HEK293 (cell line): ENCODE data around the gene ARL2BP.

Source experiments
- CTCF ChIP-seq: fragments of 450-650 bp; formaldehyde crosslinking; IDR thresholded peaks from 2 replicates; pipeline ENCODE4 v1.5.1; 2016; ENCODE audit warnings: missing biosample characterization, missing genetic modification characterization
- PATZ1 ChIP-seq: fragments of 450-650 bp; formaldehyde crosslinking; IDR thresholded peaks from 2 replicates; pipeline ENCODE4 v1.5.1; 2016; ENCODE audit warnings: missing biosample characterization, missing genetic modification characterization
- PRDM1 ChIP-seq: fragments of 450-650 bp; formaldehyde crosslinking; IDR thresholded peaks from 2 replicates; pipeline ENCODE4; 2016; ENCODE audit warnings: missing biosample characterization, missing genetic modification characterization
- SALL2 ChIP-seq: fragments of 450-650 bp; formaldehyde crosslinking; IDR thresholded peaks from 2 replicates; pipeline ENCODE4 v1.5.0; 2017; ENCODE audit warnings: missing biosample characterization, mild to moderate bottlenecking, missing genetic modification characterization, borderline replicate concordance
- YY2 ChIP-seq: fragments of 450-650 bp; formaldehyde crosslinking; IDR thresholded peaks from 2 replicates; pipeline ENCODE4 v1.5.1; 2016; ENCODE audit warnings: missing biosample characterization, missing genetic modification characterization
- ZBTB10 ChIP-seq: fragments of 450-650 bp; formaldehyde crosslinking; IDR thresholded peaks from 2 replicates; pipeline ENCODE4 v1.5.1; 2016; ENCODE audit warnings: missing biosample characterization, missing genetic modification characterization
- ZBTB26 ChIP-seq: fragments of 450-650 bp; formaldehyde crosslinking; optimal IDR thresholded peaks from 2 replicates; pipeline ENCODE3; 2016; ENCODE audit warnings: missing biosample characterization, mild to moderate bottlenecking, missing genetic modification characterization
- ZNF140 ChIP-seq: fragments of 450-650 bp; formaldehyde crosslinking; IDR thresholded peaks from 2 replicates; pipeline ENCODE4 v1.5.1; 2016; ENCODE audit warnings: missing biosample characterization, missing genetic modification characterization
- ZNF558 ChIP-seq: fragments of 450-650 bp; formaldehyde crosslinking; IDR thresholded peaks from 2 replicates; pipeline ENCODE4 v1.5.1; 2016; ENCODE audit warnings: missing biosample characterization, missing genetic modification characterization
- ZNF768 ChIP-seq: fragments of 450-650 bp; formaldehyde crosslinking; IDR thresholded peaks from 2 replicates; pipeline ENCODE4 v1.5.1; 2018; ENCODE audit warnings: missing biosample characterization, mild to moderate bottlenecking, missing genetic modification characterization

GRCh38 chr16:57281791-57282190 is 36.7 kb downstream of the ARL2BP start:
- TF ChIP-seq CTCF (tag by site-specific recombination) (no peak), ZBTB10 (tag by site-specific recombination) (no peak), YY2 (tag by site-specific recombination) (no peak), ZNF768 (tag by site-specific recombination) (no peak), ZNF140 (tag by site-specific recombination) (no peak), PRDM1 (tag by site-specific recombination) (no peak), PATZ1 (tag by site-specific recombination) (no peak), ZNF558 (tag by site-specific recombination) (no peak), SALL2 (no peak), ZBTB26 (tag by site-specific recombination) (no peak)
